GM18858 (cell line): ENCODE data around the gene EMSY.
"Not testable (repeated sequence)": the region's sequence is repeated elsewhere in the genome, so short reads cannot be mapped to it uniquely, and the experiment has no call there.

ENCODE experiments used
- ATAC-seq: cut with Tn5 transposase; IDR thresholded peaks from one replicate; pipeline ENCODE4 v1.9.1; 2021; ENCODE audit not compliant: unreplicated experiment

The EMSY gene

DNA sequence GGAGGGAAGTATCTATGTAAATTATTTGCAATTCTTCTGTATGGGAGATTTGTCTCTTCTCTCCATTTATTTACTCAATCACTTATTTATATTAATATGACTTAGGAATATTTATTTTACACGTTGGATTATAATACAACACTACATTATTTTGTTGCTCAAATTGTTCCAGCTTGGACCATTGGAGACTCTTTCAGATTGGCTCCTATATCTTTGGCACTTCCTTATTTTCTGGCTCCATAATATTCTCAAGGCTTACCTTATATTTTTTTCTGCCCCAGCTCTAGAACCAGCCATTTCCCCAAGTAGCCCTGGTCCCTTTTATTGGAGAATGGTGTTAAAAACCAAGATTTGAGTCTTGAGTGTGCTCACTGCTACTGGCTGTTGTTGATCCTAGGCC is 123.8 kb downstream of the EMSY start:
- ATAC-seq: no peak

DNA sequence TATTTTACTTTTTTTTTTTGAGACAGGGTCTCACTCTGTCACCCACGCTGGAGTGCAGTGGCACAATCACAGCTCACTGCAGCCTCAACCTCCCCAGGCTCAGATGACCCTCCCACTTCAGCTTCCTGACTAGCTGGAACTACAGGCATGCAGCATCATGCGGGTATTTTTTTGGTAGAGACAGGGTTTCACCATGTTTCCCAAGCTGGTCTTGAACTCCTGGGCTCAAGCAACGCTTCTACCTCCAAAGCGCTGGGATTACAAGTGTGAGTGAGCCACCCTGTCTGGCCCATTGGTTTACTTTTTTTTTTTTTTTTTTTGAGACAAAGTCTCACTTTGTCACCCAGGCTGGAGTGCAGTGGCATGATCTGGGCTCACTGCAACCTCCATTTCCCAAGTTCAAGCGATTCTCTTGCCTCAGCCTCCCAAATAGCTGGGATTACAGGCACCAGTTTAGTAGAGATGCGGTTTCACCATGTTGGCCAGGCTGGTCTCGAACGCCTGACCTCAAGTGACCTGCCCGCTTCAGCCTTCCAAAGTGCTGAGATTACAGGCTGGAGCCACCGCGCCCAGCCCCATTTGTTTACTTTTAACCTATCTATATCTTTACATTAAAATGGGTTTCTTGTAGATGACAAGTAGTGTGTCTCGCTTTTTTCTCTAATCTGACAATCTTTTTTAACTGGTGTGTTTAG is 127.5 kb downstream of the EMSY start:
- not testable (repeated sequence) for ATAC-seq

DNA sequence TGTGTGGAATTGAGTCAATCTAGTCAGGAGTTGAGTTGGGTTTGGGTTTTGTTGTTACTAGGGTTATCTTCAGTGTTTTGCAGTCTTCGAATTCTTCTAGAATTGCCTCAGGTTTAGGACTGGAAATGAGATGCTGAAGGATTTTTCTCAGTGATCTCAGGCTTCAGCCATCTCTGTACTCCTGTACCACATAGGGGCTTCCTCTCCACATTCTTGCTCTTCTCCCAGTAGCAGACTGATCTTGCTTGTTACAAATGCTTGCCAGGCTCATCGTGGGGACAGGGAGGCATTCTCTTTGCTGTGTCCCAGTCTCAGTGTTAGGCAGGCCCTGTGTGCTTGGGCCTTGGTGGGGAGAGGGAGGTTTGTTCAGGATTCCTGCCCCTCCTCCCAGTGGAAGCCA is 129.6 kb downstream of the EMSY start:
- ATAC-seq: no peak

DNA sequence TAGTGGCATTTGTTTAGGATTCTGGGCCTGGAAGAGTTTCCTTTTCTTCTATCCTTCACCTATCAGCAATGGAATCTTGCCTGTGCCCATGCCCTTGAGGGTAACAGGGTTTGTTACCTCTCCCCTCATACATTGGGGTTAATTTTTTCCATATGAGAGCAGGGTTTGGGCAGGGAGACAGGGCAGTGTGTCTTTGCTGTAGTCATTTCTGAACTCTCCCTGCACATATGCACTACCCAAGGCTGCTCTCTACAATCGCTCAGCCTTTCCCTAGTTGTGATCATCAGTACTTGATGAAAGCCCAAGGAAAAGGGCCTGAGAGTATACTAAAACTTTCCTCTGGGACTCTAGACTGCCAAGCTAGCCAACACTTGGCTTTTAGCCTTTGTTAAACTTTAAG is 130.1 kb downstream of the EMSY start:
- ATAC-seq: no peak

DNA sequence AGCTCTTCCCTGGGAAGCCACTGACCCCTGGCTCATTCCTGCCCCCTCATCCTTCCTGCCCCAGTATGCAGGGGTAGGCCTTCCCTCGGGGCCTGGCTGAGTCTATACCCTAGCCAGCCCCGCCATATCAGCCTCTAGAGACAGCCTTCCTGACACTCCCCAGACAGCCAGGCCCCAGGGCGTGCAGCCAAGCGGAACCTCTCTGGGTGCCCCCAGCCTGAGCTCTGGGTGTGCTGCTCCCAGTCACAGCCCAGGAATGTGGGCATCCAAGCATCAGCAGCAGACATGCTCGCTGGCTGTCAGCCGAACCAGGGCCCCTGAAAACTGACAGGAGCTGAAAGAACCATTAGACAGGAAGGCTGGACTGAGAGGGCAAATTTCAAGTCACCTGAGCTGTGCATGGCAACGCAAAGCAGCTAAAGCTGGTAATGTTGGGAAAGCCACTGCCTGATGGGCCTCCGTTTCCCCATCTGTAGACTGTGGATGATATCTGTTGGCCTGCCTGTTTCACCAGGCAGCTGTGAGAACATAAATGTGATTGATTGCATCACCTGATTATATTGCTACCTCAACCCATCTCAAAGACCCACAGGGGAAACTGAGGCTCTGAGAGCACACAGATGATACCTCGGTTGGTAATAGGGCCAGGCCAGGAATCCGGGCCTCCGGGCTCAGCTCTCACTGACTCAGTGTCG is 132.6 kb downstream of the EMSY start:
- no peak for ATAC-seq

DNA sequence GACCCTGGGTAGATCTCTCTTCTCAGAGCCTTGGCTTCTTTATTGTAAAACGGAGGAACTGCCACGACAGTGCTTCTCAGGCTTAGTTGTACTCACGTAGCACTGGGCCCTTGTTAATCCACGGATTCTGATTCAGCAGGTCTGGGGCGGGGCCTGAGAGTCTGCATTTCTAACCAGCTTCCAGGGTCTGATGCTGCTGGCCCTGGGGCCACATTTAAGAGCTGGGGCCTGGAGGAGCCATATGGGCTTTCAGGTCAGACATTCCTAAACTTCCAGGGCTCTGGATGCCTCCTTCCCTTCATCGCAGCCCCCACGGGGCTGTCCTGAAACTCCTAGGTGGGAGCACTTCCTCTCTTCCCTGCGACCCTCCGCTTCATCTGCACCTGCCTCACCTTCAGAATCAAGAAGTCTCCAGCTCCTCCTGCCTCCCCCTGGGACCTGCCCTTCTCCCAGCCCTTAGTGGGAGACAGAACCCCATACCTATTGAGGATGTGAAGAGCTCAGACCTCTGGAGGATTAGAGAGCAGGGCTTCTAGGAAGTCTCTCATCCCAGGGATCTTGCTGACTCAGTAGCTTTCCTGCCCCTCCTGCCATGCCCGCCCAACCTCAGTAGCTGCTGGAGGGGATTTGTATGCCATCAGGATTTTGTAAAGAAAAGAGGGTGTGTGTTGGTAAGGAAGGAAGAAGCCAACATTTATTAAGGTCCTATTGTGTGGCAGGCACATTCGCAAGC is 133.3 kb downstream of the EMSY start:
- ATAC-seq: no peak

DNA sequence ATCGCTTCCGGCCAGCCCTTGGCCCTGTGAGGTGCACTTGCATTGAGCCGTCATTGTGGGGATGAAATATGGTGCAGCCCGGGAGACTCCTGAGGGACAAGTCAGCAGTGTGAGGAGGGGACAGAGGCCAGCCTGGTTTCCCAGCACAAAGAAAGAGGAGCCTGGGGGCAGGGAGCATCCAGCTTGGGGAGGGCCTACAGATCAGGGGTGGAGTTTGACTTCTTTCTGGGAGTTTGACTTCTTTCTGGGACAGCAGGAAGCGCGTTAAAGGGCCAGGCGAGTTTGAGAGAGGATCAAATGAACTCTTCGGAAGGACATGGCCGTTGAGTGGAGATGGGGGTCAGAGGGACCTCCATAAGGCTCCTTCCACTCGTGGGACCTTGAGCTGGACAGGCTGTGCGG is 133.8 kb downstream of the EMSY start:
- no peak for ATAC-seq

DNA sequence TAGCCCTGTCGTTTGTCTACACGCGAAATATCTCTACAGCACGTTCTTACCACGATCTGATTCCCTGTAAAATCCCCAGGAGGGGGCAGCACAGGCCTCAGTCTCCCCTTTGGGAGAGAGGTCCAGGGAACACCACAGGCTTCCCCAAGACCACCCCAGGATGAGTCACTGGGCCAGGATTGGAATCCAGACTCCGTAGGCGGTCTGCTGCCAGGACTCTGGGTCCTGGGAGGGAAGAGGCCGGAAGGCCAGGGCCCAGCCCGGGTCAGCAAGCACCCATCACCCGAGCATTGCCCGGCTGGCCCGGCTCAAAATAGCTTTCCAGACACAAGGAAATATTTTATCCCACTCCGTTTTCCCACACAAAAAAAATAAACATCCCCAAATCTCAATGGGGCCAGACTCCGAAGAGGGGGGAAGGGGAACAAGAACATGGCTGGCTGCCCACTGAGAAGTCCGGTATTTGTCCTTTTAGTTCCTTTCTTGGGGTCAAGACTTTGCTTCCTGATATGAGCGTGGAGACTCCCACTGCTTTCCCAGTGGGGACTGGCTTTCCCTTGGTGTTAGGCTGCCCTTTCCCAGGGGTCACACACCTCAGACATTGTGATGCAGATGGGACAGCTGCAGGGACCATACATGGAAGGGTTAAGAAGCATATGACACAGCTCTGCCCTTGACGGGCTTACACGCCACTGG is 134.4 kb downstream of the EMSY start:
- no peak for ATAC-seq

DNA sequence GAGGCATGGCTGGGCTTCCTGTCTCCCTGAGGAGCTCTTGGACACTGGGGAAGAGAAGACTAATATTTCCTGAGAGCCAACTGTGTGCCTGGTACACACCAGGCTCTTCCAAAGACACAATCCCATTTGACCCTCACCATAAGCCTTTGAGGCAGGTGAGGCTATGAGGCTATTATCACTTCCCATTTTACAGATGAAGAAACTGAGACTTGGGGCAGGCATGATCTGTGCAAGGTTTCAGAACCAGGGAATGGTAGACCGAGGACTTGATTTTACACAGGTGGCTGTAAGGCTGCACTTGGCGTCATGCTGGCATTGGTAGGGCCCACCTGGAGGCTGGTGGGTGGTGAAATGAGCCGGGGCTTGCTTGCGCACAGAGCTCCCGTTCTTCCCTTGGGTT is 134.9 kb downstream of the EMSY start:
- no peak for ATAC-seq

DNA sequence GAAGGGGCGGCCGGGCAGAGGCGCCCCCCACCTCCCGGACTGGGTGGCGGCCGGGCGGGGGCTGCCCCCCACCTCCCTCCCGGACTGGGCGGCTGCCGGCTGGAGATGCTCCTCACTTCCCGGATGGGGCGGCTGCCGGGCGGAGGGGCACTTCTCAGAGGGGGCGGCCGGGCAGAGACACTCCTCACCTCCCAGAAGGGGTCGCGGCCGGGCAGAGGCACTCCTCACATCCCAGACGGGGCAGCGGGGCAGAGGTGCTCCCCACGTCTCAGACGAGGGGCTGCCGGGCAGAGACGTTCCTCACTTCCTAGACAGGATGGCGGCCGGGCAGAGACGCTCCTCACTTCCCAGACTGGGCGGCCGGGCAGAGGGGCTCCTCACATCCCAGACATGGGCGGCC is 137.7 kb downstream of the EMSY start:
- ATAC-seq: not testable (repeated sequence)

DNA sequence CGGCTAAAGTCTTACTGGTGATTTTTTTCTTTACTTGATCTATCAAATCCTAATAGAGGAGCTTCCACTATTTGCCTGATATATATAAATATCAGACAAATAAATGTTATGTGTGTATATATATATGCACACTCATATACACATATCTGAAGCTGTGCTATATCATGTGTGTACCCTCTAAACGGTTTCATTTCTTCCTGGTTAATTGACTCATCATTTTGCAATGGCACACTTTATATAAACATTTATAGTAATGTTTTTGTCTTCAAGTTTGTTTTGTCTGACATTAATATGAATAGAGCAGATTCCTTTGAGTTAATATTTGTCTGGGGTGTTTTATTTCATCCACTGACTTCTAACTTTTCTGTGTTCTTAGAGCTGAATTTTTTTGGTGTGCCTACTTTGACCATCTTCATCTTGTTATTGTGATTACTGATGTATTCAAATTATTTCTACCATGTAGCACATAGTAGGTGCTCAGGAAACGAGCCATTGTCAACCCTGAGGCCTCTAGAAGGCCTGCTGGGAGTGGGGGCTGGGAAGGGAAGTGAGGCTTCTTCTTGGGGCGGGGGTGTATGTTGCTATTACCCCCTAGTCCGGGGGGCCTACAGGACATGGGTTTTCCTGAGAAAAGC is 143.1 kb downstream of the EMSY start:
- ATAC-seq: no peak

DNA sequence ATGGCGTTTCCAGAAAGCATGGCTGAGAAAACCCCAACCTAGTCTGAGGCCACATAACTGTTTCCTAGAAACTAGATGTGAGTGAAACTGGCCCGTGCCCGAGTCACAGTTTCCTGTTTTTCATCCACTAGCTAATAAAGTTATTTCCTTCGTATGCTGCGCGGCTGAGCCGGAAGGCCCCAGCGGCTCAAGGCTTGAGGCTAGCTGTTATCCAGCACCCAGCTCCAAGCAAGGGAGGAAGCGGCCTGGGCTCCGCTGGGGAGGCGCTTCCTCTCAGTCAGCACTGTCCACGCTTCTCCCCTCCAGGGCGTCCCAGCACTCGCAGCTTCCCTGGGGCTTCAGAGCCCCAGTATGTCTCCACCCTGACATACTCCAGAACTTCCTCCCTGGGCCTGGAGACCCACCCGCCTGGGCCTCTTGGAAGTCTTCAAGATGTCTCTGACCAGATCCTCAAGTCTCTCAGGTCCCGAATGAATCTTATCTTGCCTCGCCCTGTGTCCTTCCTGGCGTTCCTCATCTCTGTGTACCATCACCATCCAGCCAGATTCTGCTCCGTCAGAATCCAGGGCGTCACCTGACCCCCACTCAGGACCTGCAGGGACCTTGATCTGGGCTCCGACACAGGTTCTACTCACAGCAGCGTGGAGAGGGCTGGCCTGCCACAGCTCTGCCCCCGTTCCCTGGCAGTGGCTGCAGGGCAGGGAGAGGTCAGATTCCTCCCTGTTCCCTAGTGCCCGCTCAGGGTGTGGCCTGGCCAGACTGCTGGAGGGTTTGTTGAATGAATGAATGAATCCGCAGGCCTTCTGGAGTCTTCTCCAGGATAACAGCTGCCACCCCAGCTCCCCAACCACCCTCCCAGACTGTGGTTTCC is 143.9 kb downstream of the EMSY start:
- no peak for ATAC-seq

DNA sequence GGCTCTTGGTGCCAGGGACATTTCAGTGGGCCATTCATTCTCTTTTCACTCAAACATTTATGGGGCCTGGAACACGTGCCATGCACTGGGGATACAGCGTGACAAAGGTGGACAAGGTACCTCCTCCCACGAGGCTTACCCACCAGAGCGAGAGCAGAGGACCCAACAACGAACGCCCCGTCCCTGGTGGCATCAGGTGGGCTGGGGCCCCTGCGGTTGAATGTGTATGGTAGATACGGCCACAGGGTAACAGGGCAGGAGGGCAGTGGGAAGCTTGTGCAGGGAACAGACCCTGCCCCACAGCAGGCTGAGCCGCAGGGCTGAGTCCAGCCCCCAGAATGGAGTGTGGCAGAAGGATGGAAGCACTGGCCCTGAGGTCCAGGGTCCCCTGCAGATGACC is 144.7 kb downstream of the EMSY start:
- no peak for ATAC-seq

DNA sequence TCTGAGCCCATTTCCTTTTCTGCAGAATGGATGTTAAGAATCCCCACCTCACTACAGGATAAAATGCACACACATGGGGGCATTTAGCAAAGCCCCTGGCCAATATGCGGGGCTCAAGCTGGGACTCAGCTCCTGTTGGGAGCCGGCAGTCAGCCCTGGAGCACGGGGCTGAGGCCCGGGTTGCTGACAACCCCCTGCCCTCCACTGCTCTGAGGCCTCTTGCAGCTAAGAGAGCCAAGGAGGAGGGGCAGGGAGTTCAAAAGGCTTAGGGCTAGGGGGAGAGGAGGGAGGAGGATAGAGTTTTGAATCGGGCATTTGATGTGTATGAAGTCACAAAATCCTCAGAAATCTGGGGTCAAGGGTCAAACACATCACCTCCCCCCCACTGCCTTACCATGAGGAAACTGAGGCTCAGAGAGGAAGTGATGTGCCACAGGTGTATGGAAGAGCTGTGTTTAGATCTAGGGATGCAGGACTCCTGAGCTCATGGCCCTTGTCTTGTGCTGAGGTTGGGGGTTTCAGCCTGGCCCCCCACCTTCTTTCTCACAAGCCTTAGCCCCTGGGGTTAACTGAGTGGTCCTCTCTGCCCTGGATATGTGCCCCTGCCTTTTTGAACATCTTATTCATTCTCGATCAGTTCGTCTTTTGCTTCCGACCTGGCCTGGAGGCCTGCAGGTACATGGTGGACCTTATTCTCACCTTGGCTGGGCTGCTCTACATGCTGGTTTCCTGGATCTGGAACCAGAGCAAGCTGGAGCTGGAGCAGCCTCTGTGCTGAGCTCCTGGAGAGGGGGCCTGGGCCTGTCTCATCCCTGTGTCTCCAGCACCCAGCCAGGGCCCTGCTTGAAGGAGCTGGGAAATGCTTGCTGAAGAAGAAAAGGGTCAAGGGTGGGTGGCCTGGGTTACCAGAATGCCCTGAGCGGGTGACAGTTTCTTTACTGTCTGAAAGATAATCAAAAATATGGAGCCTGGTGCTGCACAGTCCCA is 145.4 kb downstream of the EMSY start:
- ATAC-seq: no peak

DNA sequence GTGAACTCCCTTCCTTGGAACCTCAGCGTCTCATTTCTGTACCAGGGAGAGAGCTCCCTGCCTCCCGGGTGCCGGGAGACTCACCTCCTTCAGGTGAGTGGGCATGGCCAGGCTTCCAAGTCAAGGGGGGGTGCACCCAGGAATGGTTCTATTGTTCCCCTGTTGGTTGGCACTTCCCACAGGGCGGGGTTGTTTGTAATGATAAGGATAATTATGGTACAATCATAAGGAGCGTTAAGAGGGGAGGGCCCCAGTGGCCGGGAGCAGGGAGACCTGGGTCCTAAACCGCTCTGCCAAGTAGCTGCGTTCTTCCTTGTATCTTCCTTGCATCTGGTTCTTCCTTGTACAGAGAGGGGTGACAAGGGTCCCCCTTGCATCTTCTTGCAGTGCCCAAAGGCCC is 146.6 kb downstream of the EMSY start:
- no peak for ATAC-seq

DNA sequence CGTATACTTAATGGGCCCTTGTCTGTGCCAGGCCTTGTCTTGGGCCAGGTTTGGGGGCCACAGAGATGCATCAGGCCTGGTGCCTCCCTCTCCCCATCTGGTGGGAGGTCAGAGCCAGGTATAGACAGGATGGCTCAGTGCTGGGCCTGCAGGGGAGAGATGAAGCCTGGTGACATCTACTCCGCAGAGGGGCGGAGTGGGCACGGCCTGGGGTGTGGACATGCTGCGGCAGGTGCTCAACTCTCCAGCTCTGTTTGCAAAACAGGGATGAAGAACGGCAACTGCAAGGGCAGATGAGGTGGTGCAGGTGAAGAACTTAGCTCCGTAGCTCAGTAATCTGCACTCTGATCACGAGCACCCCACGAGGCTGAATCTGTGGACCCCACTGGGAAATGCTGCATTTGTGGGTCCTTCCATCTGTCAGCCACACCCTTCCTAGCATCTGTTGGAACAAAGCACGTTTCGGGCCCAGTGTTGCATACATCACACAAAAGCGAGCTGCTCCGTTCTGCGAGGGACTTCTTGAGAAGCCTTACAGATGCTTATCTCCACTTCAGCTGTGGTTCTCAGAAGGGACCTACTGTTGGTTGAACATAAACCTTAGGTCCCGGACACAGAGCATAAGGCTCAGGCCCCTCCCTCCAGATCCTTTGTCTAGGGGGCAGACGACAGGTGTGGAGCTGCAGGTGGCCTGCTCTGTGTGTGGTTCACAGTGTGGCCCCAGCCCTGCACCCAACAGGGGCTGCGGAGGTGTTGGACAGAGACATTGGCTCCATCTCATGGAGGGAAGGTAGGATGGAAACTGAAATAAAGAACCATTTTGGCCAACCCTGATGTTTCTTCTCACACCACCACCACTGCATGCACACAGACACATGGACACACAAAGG is 147.5 kb downstream of the EMSY start:
- no peak for ATAC-seq

DNA sequence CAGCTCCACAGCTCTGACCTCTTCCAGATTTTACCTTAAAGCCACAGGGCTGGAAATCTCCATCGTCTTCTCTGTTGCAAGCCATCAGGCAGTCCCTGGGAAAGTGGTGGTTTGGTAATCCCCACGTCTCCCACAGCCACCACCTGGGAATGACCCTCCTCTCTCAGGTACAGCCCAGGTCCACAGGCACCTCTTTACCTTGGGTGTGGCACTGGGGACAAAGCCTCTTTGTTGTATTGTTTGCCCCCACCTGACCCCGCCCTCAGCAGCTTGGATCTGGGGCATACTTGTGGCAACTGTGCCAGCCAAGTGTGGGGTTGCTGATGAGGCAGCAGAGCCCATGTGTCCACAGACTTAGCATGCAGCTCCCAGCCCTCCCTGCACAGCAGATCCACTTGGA is 148.1 kb downstream of the EMSY start:
- no peak for ATAC-seq

DNA sequence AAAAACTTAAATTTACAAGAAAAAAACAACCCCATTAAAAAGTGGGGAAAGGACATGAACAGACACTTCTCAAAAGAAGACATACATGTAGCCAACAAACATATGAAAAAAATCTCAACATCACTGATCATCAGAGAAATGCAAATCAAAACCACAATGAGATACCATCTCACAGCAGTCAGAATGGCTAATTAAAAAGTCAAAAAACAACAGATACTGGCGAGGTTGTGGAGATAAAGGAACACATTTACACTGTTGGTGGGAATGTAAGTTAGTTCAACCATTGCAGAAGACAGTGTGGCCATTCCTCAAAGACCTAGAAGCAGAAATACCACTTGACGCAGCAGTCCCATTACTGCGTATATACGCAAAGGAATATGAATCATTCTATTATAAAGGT is 150.3 kb downstream of the EMSY start:
- ATAC-seq: not testable (repeated sequence)
